DOHH2 (cell line): Measurements from ENCODE around the gene FALEC.

ENCODE experiments used
- H3F3A ChIP-seq: fragments of 200-600 bp; sonication (generic), shearing (Covaris generic); 2 replicates; pipeline ENCODE4 v1.6.0; 2016; ENCODE audit warnings: antibody characterized with exemption, mild to moderate bottlenecking; ENCODE audit not compliant: control insufficient read depth, insufficient read depth
- H3K27ac ChIP-seq: fragments of 200-600 bp; sonication (generic); 2 replicates; pipeline ENCODE4 v1.5.1; 2014; ENCODE audit warnings: low read depth, mild to moderate bottlenecking, low read length, moderate library complexity
- H3K27me3 ChIP-seq: fragments of 200-600 bp; sonication (generic); 2 replicates; pipeline ENCODE4 v1.6.1; 2014; ENCODE audit warnings: mild to moderate bottlenecking, low read length, mixed read lengths; ENCODE audit not compliant: control insufficient read depth
- H3K36me3 ChIP-seq: fragments of 200-600 bp; sonication (generic); 2 replicates; pipeline ENCODE4 v1.6.1; 2014; ENCODE audit warnings: mild to moderate bottlenecking, low read length, moderate library complexity, mixed read lengths; ENCODE audit not compliant: control insufficient read depth
- H3K4me1 ChIP-seq: fragments of 200-600 bp; sonication (generic); 2 replicates; pipeline ENCODE4 v1.6.1; 2014; ENCODE audit warnings: mild to moderate bottlenecking, low read length, mixed read lengths; ENCODE audit not compliant: control insufficient read depth
- H3K4me2 ChIP-seq: fragments of 200-600 bp; sonication (generic); 2 replicates; pipeline ENCODE4 v1.6.0; 2014; ENCODE audit warnings: mild to moderate bottlenecking, low read length, moderate library complexity
- H3K4me3 ChIP-seq: fragments of 200-600 bp; sonication (generic); 2 replicates; pipeline ENCODE4 v1.5.1; 2014; ENCODE audit warnings: mild to moderate bottlenecking, low read length, mixed read lengths
- H3K79me2 ChIP-seq: fragments of 200-600 bp; sonication (generic); 2 replicates; pipeline ENCODE4 v1.6.1; 2014; ENCODE audit warnings: mild to moderate bottlenecking, low read length, mixed read lengths; ENCODE audit not compliant: control insufficient read depth
- H3K9me2 ChIP-seq: fragments of 200-600 bp; sonication (generic); replicated peaks from 2 replicates; pipeline ENCODE4 v1.6.1; 2014; ENCODE audit warnings: mild to moderate bottlenecking, low read length, mixed read lengths; ENCODE audit not compliant: control insufficient read depth
- H3K9me3 ChIP-seq: fragments of 200-600 bp; sonication (generic); 2 replicates; pipeline ENCODE4 v1.6.1; 2014; ENCODE audit warnings: antibody characterized with exemption, low read length, mixed read lengths; ENCODE audit not compliant: control insufficient read depth, insufficient read depth
- H4K20me1 ChIP-seq: fragments of 200-600 bp; sonication (generic); 2 replicates; pipeline ENCODE4 v1.6.0; 2014; ENCODE audit warnings: low read depth, mild to moderate bottlenecking, antibody characterized with exemption, low read length, moderate library complexity; ENCODE audit not compliant: control insufficient read depth, insufficient read depth
- EZH2phosphoT487 ChIP-seq: fragments of 200-600 bp; sonication (generic); IDR thresholded peaks from 2 replicates; pipeline ENCODE4 v1.6.1; 2017; ENCODE audit warnings: borderline replicate concordance, mild to moderate bottlenecking, antibody characterized with exemption, low read length, moderate library complexity, mixed read lengths
- TF ChIP-seq, protein P1 (sequence below): fragments of 200-600 bp; sonication (generic); IDR thresholded peaks from one replicate; pipeline ENCODE4 v1.5.1; 2014; ENCODE audit warnings: antibody characterized with exemption, mild to moderate bottlenecking, low read depth, low read length; ENCODE audit not compliant: poor library complexity, severe bottlenecking

Gene FALEC

DNA sequence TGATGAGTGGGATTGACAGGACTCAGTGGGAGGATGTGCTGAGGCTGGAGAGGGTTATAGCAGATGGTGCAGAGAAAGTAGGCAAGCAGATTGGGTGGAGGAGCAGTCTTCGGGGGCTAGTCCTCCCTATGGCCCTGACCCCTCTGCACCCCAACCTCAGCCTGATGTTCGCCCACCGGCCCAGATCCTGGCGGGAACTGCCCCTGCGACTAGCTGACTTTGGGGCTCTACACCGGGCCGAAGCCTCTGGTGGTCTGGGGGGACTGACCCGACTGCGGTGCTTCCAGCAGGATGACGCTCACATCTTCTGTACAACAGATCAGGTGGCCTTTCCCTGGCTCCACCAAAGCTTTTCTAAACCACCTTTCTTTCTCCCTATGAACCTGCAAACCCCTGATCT lies 17.2 kb upstream of the FALEC start:
- Histone ChIP-seq H3K27ac (no peak overlapping the region), H3K79me2 (no peaks in the 10 kb centered on the region), H3K4me2 (no peak overlapping the region), H3K9me3 (no peaks in the 10 kb centered on the region), H3K9me2 (no peaks in the 10 kb centered on the region), H4K20me1 (no peaks in the 10 kb centered on the region), H3K4me3 (no peak overlapping the region), H3F3A (0 out of 2 replicates have a peak, but pooled peaks cover 3% of the 10 kb centered on the region), H3K4me1 (no peaks in the 10 kb centered on the region), H3K36me3 (peaks cover 44% of the 10 kb centered on the region), H3K27me3 (no peaks in the 10 kb centered on the region)
- TF ChIP-seq EZH2phosphoT487, result no peak
- TF ChIP-seq, protein P1, sequence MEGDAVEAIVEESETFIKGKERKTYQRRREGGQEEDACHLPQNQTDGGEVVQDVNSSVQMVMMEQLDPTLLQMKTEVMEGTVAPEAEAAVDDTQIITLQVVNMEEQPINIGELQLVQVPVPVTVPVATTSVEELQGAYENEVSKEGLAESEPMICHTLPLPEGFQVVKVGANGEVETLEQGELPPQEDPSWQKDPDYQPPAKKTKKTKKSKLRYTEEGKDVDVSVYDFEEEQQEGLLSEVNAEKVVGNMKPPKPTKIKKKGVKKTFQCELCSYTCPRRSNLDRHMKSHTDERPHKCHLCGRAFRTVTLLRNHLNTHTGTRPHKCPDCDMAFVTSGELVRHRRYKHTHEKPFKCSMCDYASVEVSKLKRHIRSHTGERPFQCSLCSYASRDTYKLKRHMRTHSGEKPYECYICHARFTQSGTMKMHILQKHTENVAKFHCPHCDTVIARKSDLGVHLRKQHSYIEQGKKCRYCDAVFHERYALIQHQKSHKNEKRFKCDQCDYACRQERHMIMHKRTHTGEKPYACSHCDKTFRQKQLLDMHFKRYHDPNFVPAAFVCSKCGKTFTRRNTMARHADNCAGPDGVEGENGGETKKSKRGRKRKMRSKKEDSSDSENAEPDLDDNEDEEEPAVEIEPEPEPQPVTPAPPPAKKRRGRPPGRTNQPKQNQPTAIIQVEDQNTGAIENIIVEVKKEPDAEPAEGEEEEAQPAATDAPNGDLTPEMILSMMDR, result no peak

DNA sequence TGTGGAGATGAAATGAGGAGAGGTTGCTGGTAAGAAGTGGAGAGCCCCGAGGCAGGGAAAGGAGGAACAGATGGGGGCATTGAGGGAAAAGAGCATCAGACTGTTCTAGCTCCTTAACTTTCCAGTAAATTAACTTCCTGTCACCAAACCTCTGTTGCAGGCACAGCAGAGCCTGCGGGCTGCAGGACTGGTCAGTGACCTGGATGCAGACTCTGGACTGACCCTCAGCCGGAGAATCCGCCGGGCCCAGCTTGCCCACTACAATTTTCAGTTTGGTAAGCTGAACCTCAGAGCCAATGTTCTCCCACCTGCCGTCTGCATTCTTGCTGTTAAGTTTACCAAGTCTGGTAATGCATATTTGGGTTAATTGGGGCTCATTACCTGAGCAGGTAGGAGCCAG lies 10.1 kb upstream of the FALEC start:
- no peaks in the 10 kb centered on the region for H3K9me3 ChIP-seq
- H3K27ac ChIP-seq, result no peak overlapping the region
- 0 out of 2 replicates have a peak, but pooled peaks cover 3% of the 10 kb centered on the region for H3F3A ChIP-seq
- no peaks in the 10 kb centered on the region for H3K27me3 ChIP-seq
- TF ChIP-seq EZH2phosphoT487, result no peak
- TF ChIP-seq, protein P1, result no peak
- no peak overlapping the region for H3K4me2 ChIP-seq
- peaks cover 43% of the 10 kb centered on the region for H3K36me3 ChIP-seq
- no peaks in the 10 kb centered on the region for H3K79me2 ChIP-seq
- peaks cover 7% of the 10 kb centered on the region for H3K4me1 ChIP-seq
- H3K4me3 ChIP-seq, result no peak overlapping the region
- no peaks in the 10 kb centered on the region for H3K9me2 ChIP-seq
- H4K20me1 ChIP-seq, result no peaks in the 10 kb centered on the region

DNA sequence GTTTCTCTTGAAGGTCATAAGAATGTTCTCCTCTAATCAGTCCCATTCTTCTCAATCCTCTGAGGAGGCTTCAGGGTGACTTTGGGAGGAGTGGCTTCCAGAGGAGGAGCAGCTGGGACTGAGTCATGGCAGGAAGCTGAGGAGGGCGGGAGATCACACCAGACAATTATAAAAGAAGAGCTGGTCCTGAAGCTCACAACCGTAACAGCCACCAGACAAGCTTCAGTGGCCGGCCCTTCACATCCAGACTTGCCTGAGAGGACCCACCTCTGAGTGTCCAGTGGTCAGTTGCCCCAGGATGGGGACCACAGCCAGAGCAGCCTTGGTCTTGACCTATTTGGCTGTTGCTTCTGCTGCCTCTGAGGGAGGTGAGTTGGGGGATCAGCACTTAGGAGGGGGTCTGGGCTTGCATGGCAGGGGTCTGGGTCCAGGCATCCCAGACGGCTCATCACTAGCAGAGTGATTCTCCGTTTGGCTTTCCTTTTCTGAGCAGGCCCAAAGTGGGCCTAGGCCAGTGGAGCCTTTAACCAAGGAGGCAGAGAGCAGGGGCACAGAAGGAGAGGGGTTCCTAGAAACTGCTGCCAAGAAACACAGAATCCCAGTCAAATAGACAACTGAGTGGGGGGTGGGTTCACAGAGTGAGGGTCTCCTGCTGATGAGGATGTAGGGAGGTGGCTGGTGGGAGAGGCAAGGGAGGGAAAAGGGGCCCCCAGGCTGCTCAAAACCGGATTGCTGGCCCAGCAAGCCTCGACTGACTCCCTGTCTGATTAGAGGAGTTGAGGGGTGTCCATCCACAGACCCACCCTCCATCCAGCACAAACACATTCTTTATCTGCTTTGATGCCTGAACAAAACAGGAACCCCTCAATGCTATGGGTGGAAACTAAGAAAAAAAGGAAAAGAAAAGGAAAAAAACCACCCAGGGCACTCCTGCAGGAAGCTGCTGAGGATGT lies 7.4 kb upstream of the FALEC start, which contains the start of gene ECM1:
Gene ECM1, plus strand, starts transcription at position 198 of the 953 bp plus-strand sequence. Its CDS starts 101 bp downstream, at position 299.
- TF ChIP-seq, protein P1, result no peak
- Histone ChIP-seq H3K9me3 (no peaks in the 10 kb centered on the region), H3K79me2 (no peaks in the 10 kb centered on the region), H3K4me1 (peaks cover 15% of the 10 kb centered on the region), H3K27ac (no peak within 1 kb of the TSS), H3K4me2 (no peak within 1 kb of the TSS), H3K4me3 (no peak within 1 kb of the TSS), H3K9me2 (no peaks in the 10 kb centered on the region), H4K20me1 (no peaks in the 10 kb centered on the region), H3K27me3 (no peaks in the 10 kb centered on the region), H3F3A (no peaks in the 10 kb centered on the region), H3K36me3 (peaks cover 36% of the 10 kb centered on the region)
